Measurements from ENCODE around the gene GALNT10.

Gene GALNT10

DNA sequence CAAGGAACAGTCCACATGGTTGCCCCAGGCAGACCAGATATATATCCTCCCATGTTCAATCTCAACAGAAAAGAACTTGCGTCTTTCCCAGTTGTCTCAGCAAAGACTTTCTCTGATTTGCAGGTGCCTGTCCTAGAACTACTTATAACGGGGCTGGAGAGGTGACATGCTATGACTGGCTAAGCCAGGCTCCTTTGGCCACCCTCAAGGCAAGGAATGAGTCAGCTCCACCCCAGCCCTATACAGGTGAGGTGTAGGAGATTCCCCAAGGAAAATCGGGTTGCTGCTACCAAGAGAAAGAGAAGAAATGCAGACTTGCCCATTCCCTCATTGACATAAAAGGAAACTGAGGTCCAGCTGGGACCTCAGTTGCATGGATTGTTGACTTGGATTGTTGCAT lies 127.4 kb downstream of the GALNT10 start:
- Histone ChIP-seq H3K27me3 (ENCODE audit: control insufficient read depth in 3 of 3, insufficient read depth in 3 of 3, low read depth in 1 of 3, low read length in 3 of 3) (no peaks in the 10 kb centered on the region), H3K36me3 (replicated peaks in 1 of 2; ENCODE audit: control insufficient read depth in 2 of 2, insufficient read depth in 2 of 2, low read length in 2 of 2) (no peaks in the 10 kb centered on the region), H4K8ac (ENCODE audit: low read depth, low read length) (no peak overlapping the region), H2BK12ac (ENCODE audit: low read length) (no peak overlapping the region), H2AK5ac (ENCODE audit: low read depth, low read length) (no peak overlapping the region), H3K4me1 (ENCODE audit: control insufficient read depth in 2 of 2, insufficient read depth in 1 of 2, low read depth in 1 of 2, low read length in 2 of 2) (peaks cover 9 to 13% of the 10 kb centered on the region in 2 donors), H2BK15ac (ENCODE audit: low read length) (no peak overlapping the region), H3K23ac (ENCODE audit: low read depth, low read length, poor library complexity) (no peak overlapping the region), H3K4ac (ENCODE audit: low read length) (no peak overlapping the region), H2BK120ac (ENCODE audit: low read depth, low read length) (no peak overlapping the region), H3K9me3 (replicated peaks in 1 of 2; ENCODE audit: control insufficient read depth in 2 of 2, insufficient read depth in 1 of 2, low read depth in 1 of 2, low read length in 2 of 2) (no peaks in the 10 kb centered on the region), H3K4me3 (ENCODE audit: low read length in 2 of 2) (no peak overlapping the region), H3K9ac (ENCODE audit: low read depth, low read length, poor library complexity) (no peak overlapping the region), H3K4me2 (ENCODE audit: insufficient read depth, low read length, poor library complexity, severe bottlenecking) (no peak overlapping the region), H2AFZ (ENCODE audit: low read length) (no peak overlapping the region), H3K27ac (replicated peaks; ENCODE audit: low read length) (no peak overlapping the region), H4K91ac (ENCODE audit: low read depth, low read length, poor library complexity) (no peak overlapping the region), H3K79me1 (ENCODE audit: low read depth, low read length) (no peaks in the 10 kb centered on the region), H3K18ac (ENCODE audit: low read length) (no peak overlapping the region), H3K14ac (ENCODE audit: low read length) (no peak overlapping the region), H2BK5ac (ENCODE audit: low read length) (no peak overlapping the region)
- DNase-seq (ENCODE audit: low spot score), result no peak
- WGBS, 2 donors (ENCODE audit: extremely low coverage in 2 of 2, insufficient read length in 2 of 2, insufficient replicate concordance in 1 of 2), result no CpG with 5 or more reads among the region's 3 CpGs

GRCh38 chr5:154318691-154319090 lies 128.2 kb downstream of the GALNT10 start:
- no peak overlapping the region for H3K14ac ChIP-seq (ENCODE audit: low read length)
- H2BK12ac ChIP-seq (ENCODE audit: low read length), result no peak overlapping the region
- no peak for DNase-seq (ENCODE audit: low spot score)
- no CpG with 5 or more reads among the region's 1 CpG for WGBS, 2 donors (ENCODE audit: extremely low coverage in 2 of 2, insufficient read length in 2 of 2, insufficient replicate concordance in 1 of 2)
- no peaks in the 10 kb centered on the region for H3K79me1 ChIP-seq (ENCODE audit: low read depth, low read length)
- H3K4me3 ChIP-seq (ENCODE audit: low read length in 2 of 2), result no peak overlapping the region
- H2BK5ac ChIP-seq (ENCODE audit: low read length), result no peak overlapping the region
- H2BK120ac ChIP-seq (ENCODE audit: low read depth, low read length), result no peak overlapping the region
- no peak overlapping the region for H4K8ac ChIP-seq (ENCODE audit: low read depth, low read length)
- H2AK5ac ChIP-seq (ENCODE audit: low read depth, low read length), result no peak overlapping the region
- H3K18ac ChIP-seq (ENCODE audit: low read length), result no peak overlapping the region
- H3K27me3 ChIP-seq (ENCODE audit: control insufficient read depth in 3 of 3, insufficient read depth in 3 of 3, low read depth in 1 of 3, low read length in 3 of 3), result no peaks in the 10 kb centered on the region
- H2AFZ ChIP-seq (ENCODE audit: low read length), result no peak overlapping the region
- H2BK15ac ChIP-seq (ENCODE audit: low read length), result no peak overlapping the region
- H3K4me2 ChIP-seq (ENCODE audit: insufficient read depth, low read length, poor library complexity, severe bottlenecking), result no peak overlapping the region
- no peak overlapping the region for H3K9ac ChIP-seq (ENCODE audit: low read depth, low read length, poor library complexity)
- H3K27ac ChIP-seq (replicated peaks; ENCODE audit: low read length), result no peak overlapping the region
- H3K4me1 ChIP-seq (ENCODE audit: control insufficient read depth in 2 of 2, insufficient read depth in 1 of 2, low read depth in 1 of 2, low read length in 2 of 2), result peaks cover 9 to 13% of the 10 kb centered on the region in 2 donors
- no peak overlapping the region for H3K23ac ChIP-seq (ENCODE audit: low read depth, low read length, poor library complexity)
- H4K91ac ChIP-seq (ENCODE audit: low read depth, low read length, poor library complexity), result no peak overlapping the region
- H3K9me3 ChIP-seq (replicated peaks in 1 of 2; ENCODE audit: control insufficient read depth in 2 of 2, insufficient read depth in 1 of 2, low read depth in 1 of 2, low read length in 2 of 2), result no peaks in the 10 kb centered on the region
- no peak overlapping the region for H3K4ac ChIP-seq (ENCODE audit: low read length)
- H3K36me3 ChIP-seq (replicated peaks in 1 of 2; ENCODE audit: control insufficient read depth in 2 of 2, insufficient read depth in 2 of 2, low read length in 2 of 2), result no peaks in the 10 kb centered on the region

GRCh38 chr5:154319736-154320135 lies 129.2 kb downstream of the GALNT10 start:
- Histone ChIP-seq H2BK15ac (ENCODE audit: low read length) (no peak overlapping the region), H3K4me1 (ENCODE audit: control insufficient read depth in 2 of 2, insufficient read depth in 1 of 2, low read depth in 1 of 2, low read length in 2 of 2) (peaks cover 13% of the 10 kb centered on the region in 2 donors), H3K27ac (replicated peaks; ENCODE audit: low read length) (no peak overlapping the region), H2AFZ (ENCODE audit: low read length) (no peak overlapping the region), H4K8ac (ENCODE audit: low read depth, low read length) (no peak overlapping the region), H3K27me3 (ENCODE audit: control insufficient read depth in 3 of 3, insufficient read depth in 3 of 3, low read depth in 1 of 3, low read length in 3 of 3) (no peaks in the 10 kb centered on the region), H3K4ac (ENCODE audit: low read length) (no peak overlapping the region), H2BK5ac (ENCODE audit: low read length) (no peak overlapping the region), H3K18ac (ENCODE audit: low read length) (no peak overlapping the region), H3K4me3 (ENCODE audit: low read length in 2 of 2) (no peak overlapping the region), H3K9me3 (replicated peaks in 1 of 2; ENCODE audit: control insufficient read depth in 2 of 2, insufficient read depth in 1 of 2, low read depth in 1 of 2, low read length in 2 of 2) (no peaks in the 10 kb centered on the region), H4K91ac (ENCODE audit: low read depth, low read length, poor library complexity) (no peak overlapping the region), H3K36me3 (replicated peaks in 1 of 2; ENCODE audit: control insufficient read depth in 2 of 2, insufficient read depth in 2 of 2, low read length in 2 of 2) (no peaks in the 10 kb centered on the region), H3K79me1 (ENCODE audit: low read depth, low read length) (no peaks in the 10 kb centered on the region), H3K9ac (ENCODE audit: low read depth, low read length, poor library complexity) (no peak overlapping the region), H3K4me2 (ENCODE audit: insufficient read depth, low read length, poor library complexity, severe bottlenecking) (no peak overlapping the region), H3K23ac (ENCODE audit: low read depth, low read length, poor library complexity) (no peak overlapping the region), H2BK12ac (ENCODE audit: low read length) (no peak overlapping the region), H3K14ac (ENCODE audit: low read length) (no peak overlapping the region), H2AK5ac (ENCODE audit: low read depth, low read length) (no peak overlapping the region), H2BK120ac (ENCODE audit: low read depth, low read length) (no peak overlapping the region)
- WGBS, 2 donors (ENCODE audit: extremely low coverage in 2 of 2, insufficient read length in 2 of 2, insufficient replicate concordance in 1 of 2), result 100% methylated on average over 1 of the region's 4 CpGs
- no peak for DNase-seq (ENCODE audit: low spot score)

DNA sequence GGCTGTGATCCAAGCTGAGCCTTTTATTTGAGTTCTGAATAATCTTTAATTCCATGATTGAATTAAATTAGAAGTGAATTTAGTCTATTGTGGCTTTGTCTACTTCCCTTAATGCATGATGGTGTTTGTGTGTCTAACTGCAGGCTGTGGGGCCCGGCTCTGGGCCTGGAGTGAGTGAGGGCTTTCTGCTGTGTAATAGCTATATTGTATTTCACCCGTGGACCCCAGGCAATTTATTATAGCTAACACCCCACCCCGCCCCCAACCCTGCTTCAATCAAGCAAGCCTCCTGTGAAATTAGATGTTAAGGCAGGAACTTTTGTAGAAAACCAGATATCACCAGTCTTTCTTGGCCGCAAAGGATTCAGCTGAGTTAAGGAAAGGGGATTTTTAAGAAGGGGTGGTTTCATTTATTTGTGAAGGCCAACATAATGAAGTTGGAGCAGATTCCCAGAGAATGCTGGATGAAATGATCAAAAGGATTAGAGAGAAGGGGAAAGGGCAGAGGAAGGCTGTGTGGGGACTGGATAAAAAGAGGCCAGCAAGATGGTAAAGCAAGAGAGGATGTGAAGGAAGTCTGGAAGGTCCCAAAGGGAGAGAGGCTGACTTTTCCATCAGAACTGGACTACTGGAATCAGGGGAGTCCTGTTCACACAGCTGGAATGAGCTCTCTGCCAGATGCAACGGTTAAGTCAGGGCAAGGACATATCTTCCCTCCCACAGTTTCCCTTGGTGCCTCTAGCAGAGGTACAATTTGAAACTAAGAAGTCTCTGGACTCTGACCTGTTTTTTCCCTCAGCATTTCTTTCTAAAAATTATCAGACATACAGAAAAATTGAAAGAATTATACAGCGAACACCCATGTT lies 129.9 kb downstream of the GALNT10 start:
- Histone ChIP-seq H3K14ac (ENCODE audit: low read length) (no peak overlapping the region), H3K27me3 (ENCODE audit: control insufficient read depth in 3 of 3, insufficient read depth in 3 of 3, low read depth in 1 of 3, low read length in 3 of 3) (no peaks in the 10 kb centered on the region)

More for the DNA sequence above, 129.9 kb downstream of the GALNT10 start:
- H3K36me3 ChIP-seq (replicated peaks in 1 of 2; ENCODE audit: control insufficient read depth in 2 of 2, insufficient read depth in 2 of 2, low read length in 2 of 2), result no peaks in the 10 kb centered on the region
- DNase-seq (ENCODE audit: low spot score), result no peak
- H3K27ac ChIP-seq (replicated peaks; ENCODE audit: low read length), result no peak overlapping the region
- no peak overlapping the region for H3K4me3 ChIP-seq (ENCODE audit: low read length in 2 of 2)
- H3K9ac ChIP-seq (ENCODE audit: low read depth, low read length, poor library complexity), result no peak overlapping the region
- no peak overlapping the region for H2AFZ ChIP-seq (ENCODE audit: low read length)
- H3K4me2 ChIP-seq (ENCODE audit: insufficient read depth, low read length, poor library complexity, severe bottlenecking), result no peak overlapping the region
- no peak overlapping the region for H4K91ac ChIP-seq (ENCODE audit: low read depth, low read length, poor library complexity)
- H3K79me1 ChIP-seq (ENCODE audit: low read depth, low read length), result no peaks in the 10 kb centered on the region
- no peak overlapping the region for H4K8ac ChIP-seq (ENCODE audit: low read depth, low read length)
- H3K18ac ChIP-seq (ENCODE audit: low read length), result no peak overlapping the region
- no peak overlapping the region for H2BK5ac ChIP-seq (ENCODE audit: low read length)
- WGBS, 2 donors (ENCODE audit: extremely low coverage in 2 of 2, insufficient read length in 2 of 2, insufficient replicate concordance in 1 of 2), result no CpG with 5 or more reads among the region's 6 CpGs
- no peak overlapping the region for H3K4ac ChIP-seq (ENCODE audit: low read length)
- no peaks in the 10 kb centered on the region for H3K9me3 ChIP-seq (replicated peaks in 1 of 2; ENCODE audit: control insufficient read depth in 2 of 2, insufficient read depth in 1 of 2, low read depth in 1 of 2, low read length in 2 of 2)
- H2BK120ac ChIP-seq (ENCODE audit: low read depth, low read length), result no peak overlapping the region
- no peak overlapping the region for H3K23ac ChIP-seq (ENCODE audit: low read depth, low read length, poor library complexity)
- H2BK15ac ChIP-seq (ENCODE audit: low read length), result no peak overlapping the region
- peaks cover 13% of the 10 kb centered on the region in 2 donors for H3K4me1 ChIP-seq (ENCODE audit: control insufficient read depth in 2 of 2, insufficient read depth in 1 of 2, low read depth in 1 of 2, low read length in 2 of 2)
- no peak overlapping the region for H2AK5ac ChIP-seq (ENCODE audit: low read depth, low read length)
- no peak overlapping the region for H2BK12ac ChIP-seq (ENCODE audit: low read length)
